NOMO-1 treated with DMSO at 0.1 percent for 48 hours (cell line): ENCODE results near the gene AKR1C8.
"Not testable (repeated sequence)": the region's sequence is repeated elsewhere in the genome, so short reads cannot be mapped to it uniquely, and the experiment has no call there.

ENCODE experiments used
- DNase-seq: peaks from one replicate; lab custom pipeline; 2025; ENCODE audit not compliant: unreplicated experiment; lab: John Stamatoyannopoulos, UW

AKR1C8 gene

GRCh38 chr10:5109861-5110260 is 75.1 kb downstream of the AKR1C8 start:
- not testable (repeated sequence) for DNase-seq

GRCh38 chr10:5108658-5109416 is 76.1 kb downstream of the AKR1C8 start:
- DNase-seq, result no peak

- DNase-seq, result no peak
These were observed 77.0 kb downstream of the AKR1C8 start for GRCh38 chr10:5107860-5108526.

GRCh38 chr10:5106553-5106952 is 78.4 kb downstream of the AKR1C8 start:
- peak; percentile 4 for DNase-seq

- no peak for DNase-seq
These were observed 79.3 kb downstream of the AKR1C8 start for GRCh38 chr10:5105626-5106025.
